GM12873 (cell line): ENCODE data around the gene LSM3.

Experiments used
- TF ChIP-seq, protein P1 (sequence below): IDR thresholded peaks from 2 replicates; pipeline ENCODE4 v1.5.1; 2012; ENCODE audit warnings: low read depth, mild to moderate bottlenecking, moderate library complexity, low read length, control low read depth; ENCODE audit not compliant: insufficient read depth; ENCODE audit errors: missing control alignments

The LSM3 gene

DNA sequence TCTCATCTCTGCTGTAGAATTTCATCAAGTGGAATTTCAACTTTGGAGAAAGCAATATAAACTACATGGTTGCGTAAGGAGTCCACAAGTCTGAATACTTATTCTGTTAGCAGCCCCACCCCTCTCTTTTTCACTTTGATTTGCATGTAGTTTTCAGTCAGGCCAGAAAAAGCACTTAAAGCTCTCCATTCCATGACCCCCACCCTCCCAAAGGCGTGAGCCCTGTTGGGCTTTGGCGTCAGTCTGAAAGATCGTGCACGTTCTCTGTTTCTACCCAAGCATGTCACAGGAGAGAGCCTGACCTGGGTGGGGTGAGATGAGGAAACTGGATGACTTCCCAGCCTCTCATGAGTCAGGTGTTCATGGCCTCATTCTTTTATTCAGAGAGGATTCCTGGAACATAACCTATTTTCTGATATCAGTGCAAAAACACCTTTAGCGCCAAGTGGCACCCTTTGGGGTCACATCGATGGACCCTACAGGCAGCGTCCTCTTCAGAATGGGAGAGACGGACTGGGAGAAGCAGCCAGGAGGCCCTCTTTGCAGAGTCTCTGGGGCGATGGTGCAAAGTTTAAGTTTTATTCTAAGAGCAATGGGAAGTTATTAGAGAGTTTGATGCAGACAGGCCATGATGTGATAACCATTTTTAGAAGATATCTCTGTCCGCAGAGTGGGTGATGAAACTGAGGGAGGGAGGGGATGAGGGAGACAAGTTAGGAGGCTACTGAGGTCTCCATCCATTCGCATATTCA lies 55.8 kb downstream of the LSM3 start:
- TF ChIP-seq, protein P1, sequence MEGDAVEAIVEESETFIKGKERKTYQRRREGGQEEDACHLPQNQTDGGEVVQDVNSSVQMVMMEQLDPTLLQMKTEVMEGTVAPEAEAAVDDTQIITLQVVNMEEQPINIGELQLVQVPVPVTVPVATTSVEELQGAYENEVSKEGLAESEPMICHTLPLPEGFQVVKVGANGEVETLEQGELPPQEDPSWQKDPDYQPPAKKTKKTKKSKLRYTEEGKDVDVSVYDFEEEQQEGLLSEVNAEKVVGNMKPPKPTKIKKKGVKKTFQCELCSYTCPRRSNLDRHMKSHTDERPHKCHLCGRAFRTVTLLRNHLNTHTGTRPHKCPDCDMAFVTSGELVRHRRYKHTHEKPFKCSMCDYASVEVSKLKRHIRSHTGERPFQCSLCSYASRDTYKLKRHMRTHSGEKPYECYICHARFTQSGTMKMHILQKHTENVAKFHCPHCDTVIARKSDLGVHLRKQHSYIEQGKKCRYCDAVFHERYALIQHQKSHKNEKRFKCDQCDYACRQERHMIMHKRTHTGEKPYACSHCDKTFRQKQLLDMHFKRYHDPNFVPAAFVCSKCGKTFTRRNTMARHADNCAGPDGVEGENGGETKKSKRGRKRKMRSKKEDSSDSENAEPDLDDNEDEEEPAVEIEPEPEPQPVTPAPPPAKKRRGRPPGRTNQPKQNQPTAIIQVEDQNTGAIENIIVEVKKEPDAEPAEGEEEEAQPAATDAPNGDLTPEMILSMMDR: no peak

DNA sequence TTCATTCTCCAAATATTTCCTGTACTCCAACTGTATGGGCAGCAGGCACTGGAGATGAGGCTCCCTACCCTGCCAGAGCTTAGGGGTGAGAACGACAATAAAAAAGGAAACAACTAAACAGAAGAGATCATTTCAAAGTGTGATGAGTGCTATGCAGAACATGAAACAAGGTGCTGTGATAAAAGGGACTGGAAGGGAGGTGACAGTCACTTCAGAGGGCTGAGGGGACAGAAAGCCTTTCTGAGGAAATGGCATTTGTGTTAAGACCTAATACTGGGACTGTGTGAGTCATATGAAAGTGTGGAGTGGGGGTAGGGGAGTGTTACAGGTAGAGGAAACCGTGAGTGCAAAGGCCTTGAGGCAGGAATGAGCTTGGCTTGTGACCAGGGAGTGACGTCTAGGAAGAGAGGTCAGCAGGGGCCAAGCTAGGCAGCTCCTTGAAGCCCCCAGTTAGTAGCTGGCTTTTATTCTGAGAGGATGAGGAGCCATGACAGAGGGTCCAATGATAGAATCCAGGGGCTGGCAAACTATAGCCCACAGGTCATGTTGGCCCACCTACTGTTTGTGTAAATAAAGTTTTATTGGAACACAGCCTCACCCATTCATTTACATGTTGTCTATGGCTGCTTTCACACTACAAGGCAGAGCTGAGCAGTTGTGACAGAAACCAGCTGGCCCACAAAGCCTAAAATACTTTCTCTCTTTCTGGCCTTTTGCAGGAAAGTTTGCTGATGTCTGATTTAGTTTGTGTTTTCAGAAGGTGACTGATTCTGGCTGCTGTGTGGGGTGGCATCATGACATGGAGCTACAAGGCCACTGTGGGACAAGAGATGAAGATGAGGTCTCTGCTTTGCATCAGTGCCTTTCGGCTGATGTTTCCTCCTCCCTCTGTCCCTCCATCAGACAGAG lies 56.6 kb downstream of the LSM3 start:
- TF ChIP-seq, protein P1: no peak

DNA sequence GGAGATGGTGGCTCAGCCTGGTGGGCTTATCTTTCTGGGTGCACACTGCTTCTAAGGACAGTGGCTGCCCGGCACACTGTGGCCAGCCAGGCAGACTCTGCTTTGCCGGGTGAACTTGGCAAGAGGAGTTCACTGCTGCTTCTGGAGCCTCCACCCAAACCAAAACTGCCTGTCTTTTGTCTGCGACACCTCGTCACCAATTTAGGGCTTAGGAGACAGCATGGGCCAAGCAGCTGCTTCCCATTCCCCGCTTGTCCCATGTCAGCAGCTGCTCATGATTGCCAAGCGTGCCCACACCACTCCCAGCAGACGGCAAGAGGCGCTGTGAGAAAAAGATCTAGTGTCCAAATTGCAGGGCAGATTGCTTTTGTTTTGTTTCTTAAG lies 57.3 kb downstream of the LSM3 start:
- TF ChIP-seq, protein P1: no peak

DNA sequence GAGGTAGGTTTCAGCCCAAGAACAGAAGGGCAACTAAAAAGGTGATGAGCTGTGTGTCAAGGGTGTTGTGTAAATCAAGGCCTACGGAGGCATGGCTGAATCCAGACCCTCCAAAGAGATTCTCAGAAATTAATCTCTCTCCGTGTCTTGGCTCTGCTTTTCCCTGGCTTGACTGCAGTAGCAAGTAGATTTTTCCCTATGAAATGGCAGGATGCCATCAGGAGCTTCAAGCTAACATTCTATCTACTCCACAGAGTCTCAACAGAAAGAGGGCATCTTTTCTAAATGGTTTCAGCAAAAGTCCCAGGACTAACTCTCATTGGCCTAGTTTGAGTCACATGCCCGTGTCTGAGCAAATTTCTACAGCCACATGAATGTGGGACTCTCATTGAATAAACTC lies 58.3 kb downstream of the LSM3 start:
- TF ChIP-seq, protein P1: no peak

DNA sequence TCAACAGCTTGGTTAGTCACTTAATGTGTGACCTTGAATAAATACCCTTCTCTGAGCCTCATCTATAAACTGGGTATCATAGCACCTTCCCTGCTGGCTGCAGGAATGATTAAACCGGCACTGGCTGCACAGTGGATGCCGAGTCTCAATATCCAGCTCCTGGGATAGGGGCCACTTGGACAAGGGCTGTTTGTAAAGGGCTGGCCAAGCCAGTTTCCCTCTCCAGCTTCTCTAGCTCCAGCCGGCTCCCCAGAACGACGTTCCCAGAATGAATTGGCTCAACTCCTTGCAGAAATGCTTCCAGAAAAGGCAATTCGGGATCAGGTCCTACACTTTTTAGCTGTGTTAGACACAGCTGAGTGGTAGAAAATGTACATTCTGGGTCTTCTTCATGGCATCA lies 58.8 kb downstream of the LSM3 start:
- TF ChIP-seq, protein P1: no peak

DNA sequence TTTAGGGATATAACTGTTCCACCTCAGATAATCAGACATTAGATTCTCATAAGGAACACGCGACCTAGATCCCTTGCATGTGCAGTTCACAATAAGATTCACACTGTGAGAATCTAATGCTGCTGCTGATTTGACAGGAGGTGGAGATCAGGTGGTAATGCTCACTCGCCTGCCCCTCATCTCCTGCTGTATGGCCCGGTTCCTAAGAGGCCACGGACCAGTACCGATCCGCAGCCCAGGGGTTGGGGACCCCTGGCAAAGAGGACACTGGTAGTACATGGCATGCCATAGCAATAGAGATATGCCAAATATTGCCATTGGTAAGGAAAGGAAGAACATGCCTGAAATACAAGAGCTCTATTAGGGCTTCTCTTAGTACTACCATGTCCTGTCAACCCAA lies 59.7 kb downstream of the LSM3 start:
- TF ChIP-seq, protein P1: no peak

DNA sequence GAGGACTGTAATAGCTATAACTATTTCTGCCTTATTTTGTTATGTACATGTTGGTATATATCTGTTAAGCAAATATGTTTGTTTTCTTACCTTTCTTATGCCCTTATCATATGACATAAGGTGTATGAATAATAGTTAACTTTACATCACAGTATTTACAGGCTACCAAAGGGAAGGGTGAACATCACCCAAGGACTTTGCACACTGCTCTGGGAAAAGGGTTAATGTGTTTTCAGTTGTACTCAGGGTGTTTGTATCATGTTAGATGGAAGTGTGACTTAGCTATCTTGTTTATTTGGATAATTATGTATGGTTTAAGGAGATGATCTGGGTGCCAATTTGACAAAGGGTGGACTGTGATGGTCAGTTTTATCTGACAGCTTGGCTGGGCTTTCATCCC lies 60.3 kb downstream of the LSM3 start:
- TF ChIP-seq, protein P1: no peak
